Vein endothelial cell (primary cell): ENCODE data around the gene AGBL2. TPM values are rescaled to one million over a fixed set of nuclear protein-coding genes. Genes with fewer than 3 reads are reported as not detected.

ENCODE experiments used
- small RNA-seq: library from RNA; depleted of rRNA; stranded (forward); fragments of <200 nt; gene quantifications from one replicate; pipeline ENCODE3, GENCODE V24; 2012
- total RNA-seq: library from RNA; depleted of rRNA; stranded (reverse); fragments of >200 nt; gene quantifications from 2 replicates; pipeline ENCODE4 v1.2.3, GENCODE V29; 2012

The AGBL2 gene
- 0.10 and 3.6 TPM in 2 replicates for total RNA-seq

GRCh38 chr11:47715082-47715669, at the start of gene AGBL2:
Gene AGBL2, minus strand, starts transcription at chr11:47715369. Its CDS starts 719 bp downstream, at chr11:47714650.

GRCh38 chr11:47642099-47642855, 72.9 kb downstream of the AGBL2 start, which contains the start of gene MTCH2:
Gene MTCH2, minus strand, starts transcription at chr11:47642559. Its CDS starts 94 bp downstream, at chr11:47642465.

Small RNAs within 50 kb of the gene (small RNA-seq; reads per million reads assigned to genes)
- gene RF00019 = not detected

Other genes starting within 250 kb of the AGBL2 start
- gene CELF1, start 162.2 kb downstream of the AGBL2 start, total RNA-seq = 118 and 119 TPM in 2 replicates
- 60.3 and 73.8 TPM in 2 replicates for gene PTPMT1, start 149.8 kb downstream of the AGBL2 start, total RNA-seq
- gene KBTBD4, start 136.4 kb downstream of the AGBL2 start, total RNA-seq = 27.4 and 29.6 TPM in 2 replicates
- gene NDUFS3, start 136.3 kb downstream of the AGBL2 start, total RNA-seq = 54.5 and 63.2 TPM in 2 replicates
- gene FAM180B, start 128.7 kb downstream of the AGBL2 start, total RNA-seq = not detected in 2 replicates
- 0.10 and 0.33 TPM in 2 replicates for gene C1QTNF4, start 121.0 kb downstream of the AGBL2 start, total RNA-seq
- 59.4 and 100 TPM in 2 replicates for gene MTCH2, start 72.8 kb downstream of the AGBL2 start, total RNA-seq
- gene FNBP4, start 52.0 kb upstream of the AGBL2 start, total RNA-seq = 90.2 and 118 TPM in 2 replicates
- 17.0 and 22.9 TPM in 2 replicates for gene NUP160, start 133.0 kb upstream of the AGBL2 start, total RNA-seq